Skeletal muscle satellite cell (primary cell): ENCODE measurements around the gene ADD2.
"Not testable (repeated sequence)": the region's sequence is repeated elsewhere in the genome, so short reads cannot be mapped to it uniquely, and the experiment has no call there.

Experiments
- H3K27me3 ChIP-seq: 2 replicates; pipeline ENCODE4 v1.7.0; 2013; ENCODE audit warnings: low read length; ENCODE audit not compliant: control insufficient read depth, insufficient read depth
- H3K36me3 ChIP-seq: 2 replicates; pipeline ENCODE4 v1.7.0; 2013; ENCODE audit warnings: mild to moderate bottlenecking, control low read depth, low read length; ENCODE audit not compliant: insufficient read depth
- H3K4me1 ChIP-seq: 2 replicates; pipeline ENCODE4 v1.7.0; 2013; ENCODE audit warnings: low read length; ENCODE audit not compliant: control insufficient read depth, insufficient read depth
- H3K4me2 ChIP-seq: 2 replicates; pipeline ENCODE4 v1.7.0; 2013; ENCODE audit warnings: mild to moderate bottlenecking, low read length
- H3K4me3 ChIP-seq: 2 replicates; pipeline ENCODE4 v1.7.0; 2013; ENCODE audit warnings: low read length
- H3K9ac ChIP-seq: 2 replicates; pipeline ENCODE4 v1.7.0; 2013; ENCODE audit warnings: mild to moderate bottlenecking, low read depth, low read length, moderate library complexity
- H3K9me3 ChIP-seq: replicated peaks from 2 replicates; pipeline ENCODE4 v1.7.0; 2013; ENCODE audit warnings: mild to moderate bottlenecking, control low read depth, low read length

Gene ADD2

DNA sequence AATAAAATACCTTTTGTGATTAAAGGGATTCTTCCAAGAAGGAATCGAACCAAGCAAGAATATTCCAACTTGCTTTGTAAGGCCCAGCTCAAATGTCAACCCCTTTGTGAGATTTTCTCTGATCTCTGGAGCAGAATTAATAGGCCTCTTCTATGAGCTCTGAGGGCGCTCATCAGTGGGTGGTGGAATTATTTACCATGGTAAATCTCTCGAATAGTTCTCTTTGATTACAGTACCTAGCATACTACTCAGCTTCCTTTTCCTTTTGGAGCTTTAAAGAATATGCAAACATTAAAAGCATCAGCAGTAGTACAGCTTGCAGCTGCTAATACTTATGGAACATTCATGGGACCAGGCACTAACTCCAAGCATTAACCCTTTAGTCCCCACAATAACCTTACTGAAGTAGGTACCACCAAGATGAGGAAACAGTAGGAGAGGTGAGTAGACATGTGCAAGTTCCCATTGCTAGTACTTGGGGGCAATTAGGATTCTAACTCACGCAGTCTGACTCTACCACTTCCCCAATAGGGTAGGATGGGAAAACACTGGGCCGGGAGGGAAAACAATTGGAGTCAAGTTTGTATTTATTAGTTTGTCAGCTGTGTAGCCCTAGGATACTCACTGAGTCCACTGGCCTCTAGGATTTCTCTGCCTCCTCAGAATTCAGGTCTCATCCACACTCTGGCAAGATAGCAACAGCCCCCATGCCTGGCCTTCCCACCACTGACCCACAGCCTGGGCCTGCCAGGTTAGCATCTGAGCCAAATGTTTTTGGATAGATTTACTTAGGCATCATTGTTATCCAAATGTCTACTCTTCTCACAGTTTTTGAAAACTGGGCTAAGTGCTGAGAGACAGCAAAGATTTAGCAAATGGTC is 21.7 kb downstream of the ADD2 start:
- no peaks in the 10 kb centered on the region for H3K4me1 ChIP-seq
- no peaks in the 10 kb centered on the region for H3K36me3 ChIP-seq
- no peak overlapping the region for H3K4me3 ChIP-seq
- H3K9me3 ChIP-seq = no peaks in the 10 kb centered on the region
- no peak overlapping the region for H3K9ac ChIP-seq
- peaks cover 5% of the 10 kb centered on the region for H3K27me3 ChIP-seq
- H3K4me2 ChIP-seq = no peak overlapping the region

DNA sequence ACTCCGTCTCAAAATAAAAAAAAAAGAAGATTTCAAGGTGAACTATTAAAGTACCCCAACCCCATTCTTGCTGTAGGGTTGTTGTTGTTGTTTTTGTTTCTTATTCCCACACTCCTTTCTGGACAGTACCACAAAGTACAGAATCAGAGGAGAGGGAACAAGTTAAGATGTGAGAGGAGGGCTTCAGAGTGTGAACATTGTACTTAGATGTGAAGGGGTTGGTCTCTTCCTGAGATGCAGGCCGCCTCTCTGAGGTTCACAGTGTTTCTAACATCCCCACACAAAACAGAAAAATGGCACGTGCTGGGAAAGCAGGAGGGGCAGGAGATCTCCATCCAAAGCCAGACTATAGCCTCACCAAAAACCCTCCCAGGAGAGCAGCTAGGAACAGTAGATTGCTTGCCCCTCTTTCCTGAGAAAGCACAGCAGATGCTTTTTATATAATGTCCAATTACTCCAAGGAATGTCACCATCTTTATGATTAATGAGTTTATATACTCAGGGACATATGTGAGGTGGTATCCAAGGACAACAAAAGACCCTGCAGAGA is 22.6 kb downstream of the ADD2 start:
- H3K9me3 ChIP-seq = no peaks in the 10 kb centered on the region
- H3K9ac ChIP-seq = no peak overlapping the region
- H3K4me1 ChIP-seq = no peaks in the 10 kb centered on the region
- H3K4me3 ChIP-seq = no peak overlapping the region
- no peaks in the 10 kb centered on the region for H3K36me3 ChIP-seq
- H3K4me2 ChIP-seq = no peak overlapping the region
- H3K27me3 ChIP-seq = peaks cover 5% of the 10 kb centered on the region

DNA sequence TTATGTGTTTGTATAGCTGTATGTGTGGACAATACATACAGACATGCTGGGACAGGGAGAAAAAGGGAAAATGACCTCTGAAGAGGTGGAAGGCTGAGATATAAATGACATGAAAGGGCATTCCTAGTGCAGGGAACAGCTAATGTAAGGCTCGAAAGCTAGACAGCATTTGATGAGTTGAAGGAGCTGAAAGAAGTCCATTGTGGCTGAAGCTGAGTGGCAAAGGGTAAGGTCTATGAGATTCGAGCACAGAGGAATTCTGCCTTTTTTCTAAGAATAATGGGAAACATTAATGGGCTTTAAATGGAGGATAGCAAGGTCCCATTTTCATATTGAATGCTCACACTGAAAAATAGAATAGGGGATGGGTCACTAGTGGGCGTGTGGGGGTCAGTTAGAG is 23.6 kb downstream of the ADD2 start:
- Histone ChIP-seq H3K4me1 (no peaks in the 10 kb centered on the region), H3K36me3 (no peaks in the 10 kb centered on the region), H3K9ac (no peak overlapping the region), H3K9me3 (no peaks in the 10 kb centered on the region), H3K4me2 (no peak overlapping the region), H3K27me3 (peaks cover 5% of the 10 kb centered on the region), H3K4me3 (no peak overlapping the region)

DNA sequence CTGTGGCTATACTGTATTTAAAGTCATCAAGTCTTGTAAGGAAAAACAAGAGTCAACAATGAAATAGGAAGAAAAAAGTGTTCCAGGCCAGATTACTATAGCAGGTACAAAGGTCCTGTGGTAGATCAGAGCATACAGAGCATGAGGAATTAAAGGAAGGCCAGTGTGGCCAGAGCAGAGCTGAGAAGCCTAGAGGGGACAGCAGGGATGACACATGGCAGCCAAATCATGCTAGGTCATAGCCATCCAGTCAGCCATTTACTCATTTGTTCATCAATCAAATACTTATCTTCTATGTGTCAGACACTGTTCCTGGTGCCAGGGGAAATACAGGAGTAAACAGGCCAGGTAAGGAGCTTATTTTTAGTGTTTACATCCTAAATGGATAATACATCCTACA is 24.3 kb downstream of the ADD2 start:
- H3K4me1 ChIP-seq = no peaks in the 10 kb centered on the region
- H3K27me3 ChIP-seq = peaks cover 5% of the 10 kb centered on the region
- no peak overlapping the region for H3K9ac ChIP-seq
- H3K9me3 ChIP-seq = no peaks in the 10 kb centered on the region
- H3K4me3 ChIP-seq = no peak overlapping the region
- no peaks in the 10 kb centered on the region for H3K36me3 ChIP-seq
- H3K4me2 ChIP-seq = no peak overlapping the region

- H3K9me3 ChIP-seq = no peaks in the 10 kb centered on the region
- no peaks in the 10 kb centered on the region for H3K4me1 ChIP-seq
- H3K4me2 ChIP-seq = no peak overlapping the region
- H3K27me3 ChIP-seq = peaks cover 5% of the 10 kb centered on the region
- H3K9ac ChIP-seq = no peak overlapping the region
- H3K4me3 ChIP-seq = no peak overlapping the region
- no peaks in the 10 kb centered on the region for H3K36me3 ChIP-seq
Observed at GRCh38 chr2:70743068-70743467, 24.9 kb downstream of the ADD2 start.

DNA sequence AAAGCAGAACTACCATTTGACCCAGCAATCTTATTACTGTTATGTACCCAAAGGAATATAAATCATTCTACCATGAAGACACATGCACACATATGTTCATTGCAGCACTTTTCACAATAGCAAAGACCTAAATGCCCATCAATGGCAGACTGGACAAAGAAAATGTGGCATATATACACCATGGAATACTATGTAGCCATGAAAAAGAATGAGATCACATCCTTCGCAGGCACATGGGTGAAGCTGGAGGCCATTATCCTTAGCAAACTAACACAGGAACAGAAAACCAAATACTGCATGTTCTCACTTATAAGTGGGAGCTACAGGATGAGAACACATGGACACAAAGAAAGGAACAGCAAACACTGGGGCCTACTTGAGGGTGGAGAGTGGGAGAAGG is 28.5 kb downstream of the ADD2 start:
- not testable (repeated sequence) for H3K9me3 ChIP-seq, H3K4me2 ChIP-seq, H3K27me3 ChIP-seq, H3K4me1 ChIP-seq, H3K36me3 ChIP-seq, H3K4me3 ChIP-seq, H3K9ac ChIP-seq

GRCh38 chr2:70738159-70738558 is 29.8 kb downstream of the ADD2 start:
- no peak overlapping the region for H3K9ac ChIP-seq
- H3K9me3 ChIP-seq = no peaks in the 10 kb centered on the region
- no peak overlapping the region for H3K4me3 ChIP-seq
- no peaks in the 10 kb centered on the region for H3K4me1 ChIP-seq
- H3K4me2 ChIP-seq = no peak overlapping the region
- H3K36me3 ChIP-seq = no peaks in the 10 kb centered on the region
- peaks cover 23% of the 10 kb centered on the region for H3K27me3 ChIP-seq

DNA sequence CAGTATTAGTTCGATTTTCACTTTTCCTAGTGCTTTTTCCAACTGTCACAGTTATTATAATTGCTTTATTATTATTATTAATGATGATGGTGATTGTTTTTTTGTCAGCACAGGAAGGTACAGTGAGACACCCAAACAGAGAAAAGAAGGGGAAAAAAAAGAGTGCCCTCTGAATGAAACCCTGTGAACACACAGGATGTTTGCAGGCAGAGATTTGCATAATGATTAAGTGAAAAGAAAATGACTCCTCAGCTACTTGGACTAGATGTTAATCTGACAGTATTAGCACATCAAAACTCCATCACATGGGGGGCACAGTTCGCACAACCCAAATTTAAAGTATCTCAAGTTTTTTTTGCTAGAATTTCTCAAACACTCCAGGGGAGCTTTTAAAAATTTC is 32.9 kb downstream of the ADD2 start:
- Histone ChIP-seq H3K36me3 (no peaks in the 10 kb centered on the region), H3K4me1 (no peaks in the 10 kb centered on the region), H3K9me3 (no peaks in the 10 kb centered on the region), H3K27me3 (peaks cover 32% of the 10 kb centered on the region), H3K9ac (no peak overlapping the region), H3K4me2 (no peak overlapping the region), H3K4me3 (no peak overlapping the region)

DNA sequence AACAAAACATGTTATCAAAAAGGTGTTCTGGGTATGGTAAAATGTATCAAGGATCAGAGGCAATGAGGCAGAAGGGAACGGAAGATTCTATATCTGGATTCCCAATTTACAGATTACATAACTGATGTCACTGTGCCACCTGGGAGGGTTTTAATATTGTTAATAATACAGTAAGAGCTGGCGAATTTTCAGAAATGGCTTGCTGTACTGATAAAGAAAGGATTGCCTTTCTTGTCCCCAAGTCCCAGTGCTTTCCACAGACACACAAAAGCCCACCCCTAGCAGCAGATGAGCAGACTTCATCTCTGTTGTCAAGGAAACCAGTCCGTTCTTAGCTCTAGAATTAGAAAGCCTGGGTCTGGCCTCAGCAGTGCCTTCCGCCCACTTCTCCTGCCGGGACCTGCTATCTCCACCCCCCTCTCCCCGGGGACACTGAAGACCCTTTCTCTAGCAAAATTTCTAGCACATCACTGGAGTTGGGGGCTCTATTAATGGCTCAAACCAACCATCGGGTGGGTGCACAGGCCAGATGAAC is 34.3 kb downstream of the ADD2 start:
- Histone ChIP-seq H3K4me1 (no peaks in the 10 kb centered on the region), H3K9me3 (no peaks in the 10 kb centered on the region), H3K4me3 (no peak overlapping the region), H3K9ac (no peak overlapping the region), H3K36me3 (no peaks in the 10 kb centered on the region), H3K27me3 (peaks cover 32% of the 10 kb centered on the region), H3K4me2 (no peak overlapping the region)

DNA sequence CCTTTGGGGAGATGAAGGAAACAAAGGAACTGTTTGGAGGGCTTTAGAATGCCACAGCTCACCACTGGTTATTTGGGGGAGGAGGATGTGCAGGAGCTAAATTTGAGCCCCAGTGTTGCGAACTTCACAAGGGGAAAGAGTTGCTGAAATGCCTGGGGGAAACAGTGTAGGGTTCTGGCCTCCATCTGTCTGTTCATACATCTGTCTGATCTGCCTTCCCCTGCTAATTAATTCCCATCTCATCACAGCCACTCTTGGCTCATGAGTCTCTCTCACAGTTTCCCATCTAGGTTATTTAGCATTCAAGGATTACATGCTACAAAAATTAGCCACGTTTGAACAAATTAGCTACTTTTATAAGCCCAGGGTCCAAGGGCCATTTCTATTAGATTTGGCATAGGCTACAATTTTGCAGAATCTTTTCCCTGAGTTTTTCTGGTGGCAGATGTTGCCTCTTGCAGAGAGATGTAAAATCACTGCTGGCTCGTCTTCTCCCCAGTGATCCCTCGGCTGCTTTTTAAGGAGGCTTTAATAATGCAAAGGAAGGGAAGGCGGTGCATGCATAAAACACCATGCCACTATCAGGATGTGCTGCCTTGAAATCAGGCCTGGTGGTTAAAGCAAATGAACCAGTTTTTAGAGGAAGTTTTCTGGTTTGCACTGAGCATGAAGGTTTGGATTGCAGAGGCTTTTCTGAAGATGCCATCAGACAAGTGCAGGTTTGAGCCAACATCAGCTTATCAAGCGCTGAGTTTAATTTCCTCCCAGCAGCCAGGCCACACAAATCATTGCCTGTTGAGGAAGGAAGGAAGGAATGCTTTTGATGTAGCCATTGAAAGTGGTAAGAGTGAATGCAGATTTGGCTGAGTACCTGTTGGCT is 35.0 kb downstream of the ADD2 start:
- Histone ChIP-seq H3K4me2 (no peak overlapping the region), H3K4me3 (no peak overlapping the region), H3K36me3 (no peaks in the 10 kb centered on the region), H3K4me1 (no peaks in the 10 kb centered on the region), H3K9me3 (no peaks in the 10 kb centered on the region), H3K9ac (no peak overlapping the region), H3K27me3 (peaks cover 32% of the 10 kb centered on the region)

DNA sequence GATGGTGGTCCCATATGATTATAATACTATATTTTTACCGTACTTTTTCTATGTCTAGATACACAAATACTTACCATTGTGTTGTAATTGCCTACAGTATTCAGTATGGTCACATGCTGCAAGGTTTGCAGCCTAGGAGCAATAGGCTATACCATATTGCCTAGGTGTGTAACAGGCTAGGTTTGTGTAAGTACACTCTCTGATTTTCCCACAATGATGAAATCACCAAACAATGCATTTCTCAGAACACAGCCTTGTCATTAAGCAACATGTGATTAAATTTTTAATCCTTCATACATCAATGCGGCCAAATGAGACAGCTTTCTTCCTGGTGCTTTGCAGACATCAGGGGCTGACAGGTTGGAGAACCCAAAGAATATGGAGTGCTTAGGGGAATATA is 37.3 kb downstream of the ADD2 start:
- no peak overlapping the region for H3K4me2 ChIP-seq
- peaks cover 25% of the 10 kb centered on the region for H3K27me3 ChIP-seq
- H3K9ac ChIP-seq = no peak overlapping the region
- H3K36me3 ChIP-seq = no peaks in the 10 kb centered on the region
- H3K4me1 ChIP-seq = no peaks in the 10 kb centered on the region
- H3K4me3 ChIP-seq = no peak overlapping the region
- no peaks in the 10 kb centered on the region for H3K9me3 ChIP-seq
